Neural progenitor cell (in vitro differentiated cells): ENCODE results near the gene TECR.

Source experiments
- EZH2 ChIP-seq: fragments of 200-600 bp; sonication (generic); IDR thresholded peaks from 2 replicates; pipeline ENCODE4 v1.6.1; 2017; ENCODE audit warnings: antibody characterized with exemption, mild to moderate bottlenecking, moderate library complexity
- TF ChIP-seq, protein P1 (sequence below): fragments of 200-600 bp; sonication (generic); IDR thresholded peaks from 2 replicates; pipeline ENCODE4 v1.5.1; 2017; ENCODE audit warnings: antibody characterized with exemption, mild to moderate bottlenecking

DNA sequence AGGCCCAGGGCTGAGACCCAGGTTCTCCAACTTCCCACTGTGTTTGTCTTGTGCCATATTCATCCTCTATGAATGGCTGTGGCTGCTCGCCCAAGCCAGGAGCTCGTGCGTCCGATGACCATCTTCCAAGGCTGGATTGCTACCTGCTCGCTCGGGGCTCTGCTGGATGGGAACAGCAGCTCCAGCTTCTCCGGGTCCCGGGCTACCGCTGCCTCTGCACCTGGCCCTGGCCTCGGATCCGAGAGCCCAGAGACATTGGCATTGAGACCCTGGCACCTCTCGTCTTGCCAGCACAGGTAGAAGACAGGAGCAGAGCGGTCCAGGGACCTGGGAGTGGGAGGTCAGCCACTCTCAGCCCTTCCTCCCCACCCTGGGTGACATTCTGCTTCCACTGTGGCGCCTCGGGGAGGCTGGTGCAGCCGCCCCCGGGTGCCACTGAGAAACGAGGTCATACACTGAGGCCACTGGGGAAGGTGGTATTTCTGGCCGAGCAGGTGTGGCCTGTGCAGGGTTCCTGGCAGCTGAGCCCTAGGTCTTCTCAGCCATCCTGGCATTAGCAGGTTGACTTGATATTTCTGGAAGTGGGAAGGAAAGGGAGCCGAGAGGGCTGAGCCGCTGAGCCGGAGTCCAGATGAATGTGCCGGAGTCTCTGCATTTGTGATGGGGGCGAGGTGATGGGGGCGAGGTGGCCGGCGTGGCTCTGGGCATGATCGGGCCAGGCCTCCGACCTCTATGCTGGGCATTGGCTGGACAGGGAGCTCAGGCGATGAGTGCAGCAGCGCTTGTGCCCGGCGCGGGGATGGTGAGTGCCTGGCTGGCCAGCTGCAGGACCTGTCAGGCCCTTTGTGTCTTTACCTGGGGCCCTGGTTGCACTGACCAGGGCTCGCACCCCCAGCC lies 23.9 kb downstream of the TECR start:
- TF ChIP-seq, protein P1, sequence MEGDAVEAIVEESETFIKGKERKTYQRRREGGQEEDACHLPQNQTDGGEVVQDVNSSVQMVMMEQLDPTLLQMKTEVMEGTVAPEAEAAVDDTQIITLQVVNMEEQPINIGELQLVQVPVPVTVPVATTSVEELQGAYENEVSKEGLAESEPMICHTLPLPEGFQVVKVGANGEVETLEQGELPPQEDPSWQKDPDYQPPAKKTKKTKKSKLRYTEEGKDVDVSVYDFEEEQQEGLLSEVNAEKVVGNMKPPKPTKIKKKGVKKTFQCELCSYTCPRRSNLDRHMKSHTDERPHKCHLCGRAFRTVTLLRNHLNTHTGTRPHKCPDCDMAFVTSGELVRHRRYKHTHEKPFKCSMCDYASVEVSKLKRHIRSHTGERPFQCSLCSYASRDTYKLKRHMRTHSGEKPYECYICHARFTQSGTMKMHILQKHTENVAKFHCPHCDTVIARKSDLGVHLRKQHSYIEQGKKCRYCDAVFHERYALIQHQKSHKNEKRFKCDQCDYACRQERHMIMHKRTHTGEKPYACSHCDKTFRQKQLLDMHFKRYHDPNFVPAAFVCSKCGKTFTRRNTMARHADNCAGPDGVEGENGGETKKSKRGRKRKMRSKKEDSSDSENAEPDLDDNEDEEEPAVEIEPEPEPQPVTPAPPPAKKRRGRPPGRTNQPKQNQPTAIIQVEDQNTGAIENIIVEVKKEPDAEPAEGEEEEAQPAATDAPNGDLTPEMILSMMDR = no peak
- no peak for TF ChIP-seq EZH2
